ENCODE measurements around the gene RALBP1.

Gene RALBP1

GRCh38 chr18:9466846-9467245 is 8.5 kb upstream of the RALBP1 start:
- Histone ChIP-seq H2BK5ac (ENCODE audit: low read length) (no peak overlapping the region), H3K9ac (ENCODE audit: low read depth, low read length, poor library complexity) (no peak overlapping the region), H3K79me1 (ENCODE audit: low read depth, low read length) (no peaks in the 10 kb centered on the region), H3K27me3 (ENCODE audit: control insufficient read depth in 3 of 3, insufficient read depth in 3 of 3, low read depth in 1 of 3, low read length in 3 of 3) (peaks cover 0 to 12% (median 0%) of the 10 kb centered on the region in 3 experiments), H3K9me3 (replicated peaks in 1 of 2; ENCODE audit: control insufficient read depth in 2 of 2, insufficient read depth in 1 of 2, low read depth in 1 of 2, low read length in 2 of 2) (peaks cover 2 to 5% of the 10 kb centered on the region in 2 donors), H4K8ac (ENCODE audit: low read depth, low read length) (no peak overlapping the region), H3K27ac (replicated peaks; ENCODE audit: low read length) (no peak overlapping the region), H3K14ac (ENCODE audit: low read length) (no peak overlapping the region), H3K36me3 (replicated peaks in 1 of 2; ENCODE audit: control insufficient read depth in 2 of 2, insufficient read depth in 2 of 2, low read length in 2 of 2) (no peaks in the 10 kb centered on the region), H4K91ac (ENCODE audit: low read depth, low read length, poor library complexity) (no peak overlapping the region), H3K4ac (ENCODE audit: low read length) (no peak overlapping the region), H3K4me3 (ENCODE audit: low read length in 2 of 2) (no peak overlapping the region), H2AFZ (ENCODE audit: low read length) (no peak overlapping the region), H3K4me1 (ENCODE audit: control insufficient read depth in 2 of 2, insufficient read depth in 1 of 2, low read depth in 1 of 2, low read length in 2 of 2) (no peaks in the 10 kb centered on the region), H2BK120ac (ENCODE audit: low read depth, low read length) (no peak overlapping the region), H2BK12ac (ENCODE audit: low read length) (no peak overlapping the region), H3K23ac (ENCODE audit: low read depth, low read length, poor library complexity) (no peak overlapping the region), H2BK15ac (ENCODE audit: low read length) (no peak overlapping the region), H3K4me2 (ENCODE audit: insufficient read depth, low read length, poor library complexity, severe bottlenecking) (no peak overlapping the region), H2AK5ac (ENCODE audit: low read depth, low read length) (no peak overlapping the region), H3K18ac (ENCODE audit: low read length) (no peak overlapping the region)
- no peak for DNase-seq (ENCODE audit: low spot score)
- WGBS, 2 donors (ENCODE audit: extremely low coverage in 2 of 2, insufficient read length in 2 of 2, insufficient replicate concordance in 1 of 2), result no CpG with 5 or more reads among the region's 1 CpG

- Histone ChIP-seq H3K4me3 (ENCODE audit: low read length in 2 of 2) (no peak overlapping the region), H2BK120ac (ENCODE audit: low read depth, low read length) (no peak overlapping the region), H4K8ac (ENCODE audit: low read depth, low read length) (no peak overlapping the region), H3K23ac (ENCODE audit: low read depth, low read length, poor library complexity) (no peak overlapping the region), H2AK5ac (ENCODE audit: low read depth, low read length) (no peak overlapping the region), H3K9ac (ENCODE audit: low read depth, low read length, poor library complexity) (no peak overlapping the region), H4K91ac (ENCODE audit: low read depth, low read length, poor library complexity) (no peak overlapping the region), H2BK12ac (ENCODE audit: low read length) (no peak overlapping the region), H3K14ac (ENCODE audit: low read length) (no peak overlapping the region), H3K4me2 (ENCODE audit: insufficient read depth, low read length, poor library complexity, severe bottlenecking) (no peak overlapping the region), H2BK5ac (ENCODE audit: low read length) (no peak overlapping the region), H3K4me1 (ENCODE audit: control insufficient read depth in 2 of 2, insufficient read depth in 1 of 2, low read depth in 1 of 2, low read length in 2 of 2) (peaks cover 0 to under 1% of the 10 kb centered on the region in 2 donors), H3K27ac (replicated peaks; ENCODE audit: low read length) (no peak overlapping the region), H3K79me1 (ENCODE audit: low read depth, low read length) (no peaks in the 10 kb centered on the region), H2AFZ (ENCODE audit: low read length) (no peak overlapping the region), H2BK15ac (ENCODE audit: low read length) (no peak overlapping the region), H3K27me3 (ENCODE audit: control insufficient read depth in 3 of 3, insufficient read depth in 3 of 3, low read depth in 1 of 3, low read length in 3 of 3) (peaks cover 0 to 4% (median 0%) of the 10 kb centered on the region in 3 experiments), H3K9me3 (replicated peaks in 1 of 2; ENCODE audit: control insufficient read depth in 2 of 2, insufficient read depth in 1 of 2, low read depth in 1 of 2, low read length in 2 of 2) (peaks cover 2 to 5% of the 10 kb centered on the region in 2 donors), H3K18ac (ENCODE audit: low read length) (no peak overlapping the region), H3K36me3 (replicated peaks in 1 of 2; ENCODE audit: control insufficient read depth in 2 of 2, insufficient read depth in 2 of 2, low read length in 2 of 2) (no peaks in the 10 kb centered on the region), H3K4ac (ENCODE audit: low read length) (no peak overlapping the region)
- no CpG with 5 or more reads among the region's 3 CpGs for WGBS, 2 donors (ENCODE audit: extremely low coverage in 2 of 2, insufficient read length in 2 of 2, insufficient replicate concordance in 1 of 2)
- DNase-seq (ENCODE audit: low spot score), result no peak
Measured at GRCh38 chr18:9468998-9469397, 6.3 kb upstream of the RALBP1 start.

- H4K91ac ChIP-seq (ENCODE audit: low read depth, low read length, poor library complexity), result no peak overlapping the region
- H2AK5ac ChIP-seq (ENCODE audit: low read depth, low read length), result no peak overlapping the region
- no peak overlapping the region for H3K9ac ChIP-seq (ENCODE audit: low read depth, low read length, poor library complexity)
- no peak overlapping the region for H2BK5ac ChIP-seq (ENCODE audit: low read length)
- H3K4ac ChIP-seq (ENCODE audit: low read length), result no peak overlapping the region
- no peak overlapping the region for H3K4me2 ChIP-seq (ENCODE audit: insufficient read depth, low read length, poor library complexity, severe bottlenecking)
- H2BK120ac ChIP-seq (ENCODE audit: low read depth, low read length), result no peak overlapping the region
- no peak overlapping the region for H2BK12ac ChIP-seq (ENCODE audit: low read length)
- H3K18ac ChIP-seq (ENCODE audit: low read length), result no peak overlapping the region
- peaks cover 0 to 4% (median 0%) of the 10 kb centered on the region in 3 experiments for H3K27me3 ChIP-seq (ENCODE audit: control insufficient read depth in 3 of 3, insufficient read depth in 3 of 3, low read depth in 1 of 3, low read length in 3 of 3)
- H4K8ac ChIP-seq (ENCODE audit: low read depth, low read length), result no peak overlapping the region
- no peak for DNase-seq (ENCODE audit: low spot score)
- H3K79me1 ChIP-seq (ENCODE audit: low read depth, low read length), result no peaks in the 10 kb centered on the region
- H2BK15ac ChIP-seq (ENCODE audit: low read length), result no peak overlapping the region
- peaks cover 0 to 2% of the 10 kb centered on the region in 2 donors for H3K4me1 ChIP-seq (ENCODE audit: control insufficient read depth in 2 of 2, insufficient read depth in 1 of 2, low read depth in 1 of 2, low read length in 2 of 2)
- no peak overlapping the region for H3K27ac ChIP-seq (replicated peaks; ENCODE audit: low read length)
- H3K4me3 ChIP-seq (ENCODE audit: low read length in 2 of 2), result no peak overlapping the region
- peaks cover 2 to 5% of the 10 kb centered on the region in 2 donors for H3K9me3 ChIP-seq (replicated peaks in 1 of 2; ENCODE audit: control insufficient read depth in 2 of 2, insufficient read depth in 1 of 2, low read depth in 1 of 2, low read length in 2 of 2)
- no peak overlapping the region for H3K14ac ChIP-seq (ENCODE audit: low read length)
- H2AFZ ChIP-seq (ENCODE audit: low read length), result no peak overlapping the region
- no peak overlapping the region for H3K23ac ChIP-seq (ENCODE audit: low read depth, low read length, poor library complexity)
- no peaks in the 10 kb centered on the region for H3K36me3 ChIP-seq (replicated peaks in 1 of 2; ENCODE audit: control insufficient read depth in 2 of 2, insufficient read depth in 2 of 2, low read length in 2 of 2)
Measured at GRCh38 chr18:9469685-9470084, 5.6 kb upstream of the RALBP1 start.

GRCh38 chr18:9474108-9474982 is 968 bp upstream of the RALBP1 start:
- H2AK5ac ChIP-seq (ENCODE audit: low read depth, low read length), result no peak overlapping the region
- no peak overlapping the region for H4K8ac ChIP-seq (ENCODE audit: low read depth, low read length)
- WGBS, 2 donors (ENCODE audit: extremely low coverage in 2 of 2, insufficient read length in 2 of 2, insufficient replicate concordance in 1 of 2), result no CpG with 5 or more reads among the region's 37 CpGs
- peaks cover 0 to 2% of the 10 kb centered on the region in 2 donors for H3K4me1 ChIP-seq (ENCODE audit: control insufficient read depth in 2 of 2, insufficient read depth in 1 of 2, low read depth in 1 of 2, low read length in 2 of 2)
- H3K14ac ChIP-seq (ENCODE audit: low read length), result no peak overlapping the region
- H3K18ac ChIP-seq (ENCODE audit: low read length), result peak overlapping the region; percentile 94
- no peak overlapping the region for H4K91ac ChIP-seq (ENCODE audit: low read depth, low read length, poor library complexity)
- H3K27me3 ChIP-seq (ENCODE audit: control insufficient read depth in 3 of 3, insufficient read depth in 3 of 3, low read depth in 1 of 3, low read length in 3 of 3), result peaks cover 0 to 4% (median 0%) of the 10 kb centered on the region in 3 experiments
- peak overlapping the region; percentile 94 for H3K9ac ChIP-seq (ENCODE audit: low read depth, low read length, poor library complexity)
- peak overlapping the region; percentile 72 for H3K4me2 ChIP-seq (ENCODE audit: insufficient read depth, low read length, poor library complexity, severe bottlenecking)
- peak overlapping the region; percentile 66 to 97 for H3K4me3 ChIP-seq (ENCODE audit: low read length in 2 of 2)
- peak overlapping the region; percentile 89 for H2BK120ac ChIP-seq (ENCODE audit: low read depth, low read length)
- H2AFZ ChIP-seq (ENCODE audit: low read length), result peak overlapping the region; percentile 92
- H3K9me3 ChIP-seq (replicated peaks in 1 of 2; ENCODE audit: control insufficient read depth in 2 of 2, insufficient read depth in 1 of 2, low read depth in 1 of 2, low read length in 2 of 2), result no peaks in the 10 kb centered on the region
- H3K23ac ChIP-seq (ENCODE audit: low read depth, low read length, poor library complexity), result peak overlapping the region; percentile 99
- H3K36me3 ChIP-seq (replicated peaks in 1 of 2; ENCODE audit: control insufficient read depth in 2 of 2, insufficient read depth in 2 of 2, low read length in 2 of 2), result peaks cover 2 to 14% of the 10 kb centered on the region in 2 donors
- peaks cover 13% of the 10 kb centered on the region for H3K79me1 ChIP-seq (ENCODE audit: low read depth, low read length)
- H3K27ac ChIP-seq (replicated peaks; ENCODE audit: low read length), result peak overlapping the region; percentile 91
- H3K4ac ChIP-seq (ENCODE audit: low read length), result no peak overlapping the region
- H2BK5ac ChIP-seq (ENCODE audit: low read length), result peak overlapping the region; percentile 91
- no peak overlapping the region for H2BK12ac ChIP-seq (ENCODE audit: low read length)
- DNase-seq (ENCODE audit: low spot score), result no peak
- H2BK15ac ChIP-seq (ENCODE audit: low read length), result peak overlapping the region; percentile 54

All from neuronal stem cell (in vitro differentiated cells).